OCI-M1 (cell line): ENCODE measurements around the gene MRPS18C.
A peak's percentile ranks its signal among the peaks of the same experiment; 100 is the strongest.
"Not testable (repeated sequence)": the region's sequence is repeated elsewhere in the genome, so short reads cannot be mapped to it uniquely, and the experiment has no call there.

Experiments
- DNase-seq: peaks from one replicate; lab custom pipeline; 2025; lab: John Stamatoyannopoulos, UW

MRPS18C gene

DNA sequence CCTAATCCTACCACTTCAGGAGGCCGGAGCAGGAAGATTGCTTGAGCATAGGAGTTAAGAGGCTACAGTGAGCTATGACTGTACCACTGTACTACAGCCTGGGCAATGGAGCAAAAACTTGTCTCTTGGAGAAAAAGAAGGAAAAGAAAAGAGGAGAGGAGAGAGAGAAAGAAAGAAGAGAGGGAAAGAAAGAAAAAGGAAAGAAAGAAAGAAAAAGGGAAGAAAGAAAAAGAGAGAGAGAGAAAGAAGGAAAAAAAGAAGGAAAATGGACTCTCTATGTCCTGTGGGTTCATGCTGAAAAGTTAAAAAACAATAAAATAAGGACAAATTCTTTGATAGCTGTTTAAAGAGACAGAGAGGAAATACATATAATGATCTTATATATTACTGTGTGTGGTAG is 42.3 kb downstream of the MRPS18C start:
- no peak for DNase-seq

DNA sequence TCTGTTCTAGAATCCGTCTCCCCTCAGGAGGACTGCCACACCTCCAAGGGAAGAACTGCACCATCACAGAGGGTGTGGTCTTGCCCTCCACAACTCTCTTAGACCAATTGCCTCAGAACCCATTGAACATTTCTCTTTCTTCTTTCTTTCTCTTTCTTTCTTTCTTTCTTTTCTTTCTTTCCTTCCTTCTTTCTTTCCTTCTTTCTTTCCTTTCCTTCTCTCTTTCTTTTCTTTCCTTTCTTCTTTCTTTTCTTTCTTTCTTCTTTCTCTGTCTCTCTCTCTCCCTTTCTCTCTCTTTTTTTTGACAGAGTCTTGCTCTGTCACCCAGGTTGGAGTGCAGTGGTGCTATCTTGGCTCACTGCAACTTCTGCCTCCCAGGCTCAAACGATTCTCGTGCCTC is 45.8 kb downstream of the MRPS18C start:
- DNase-seq = not testable (repeated sequence)

- DNase-seq = no peak
Measured at GRCh38 chr4:83503974-83504373, 48.1 kb downstream of the MRPS18C start.

DNA sequence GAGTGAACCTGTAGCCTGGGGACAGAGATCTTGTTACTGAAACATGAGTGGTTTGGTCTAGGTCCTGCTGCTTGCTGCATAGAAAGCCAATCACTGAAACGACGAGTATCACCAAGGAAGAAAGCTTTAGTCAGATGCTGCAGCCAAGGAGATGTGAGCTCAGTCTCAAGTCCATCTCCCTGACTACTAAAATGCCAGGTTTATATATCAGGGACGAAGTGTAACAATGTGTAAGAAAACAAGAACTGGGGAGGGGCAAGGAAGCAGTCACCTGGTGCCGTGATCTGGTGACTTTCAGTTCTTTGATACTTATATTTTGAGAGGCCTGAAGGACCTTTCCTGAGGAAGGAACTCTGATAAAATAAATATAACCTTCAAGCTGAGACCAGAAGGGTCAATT is 48.6 kb downstream of the MRPS18C start:
- DNase-seq = no peak

GRCh38 chr4:83504996-83505395 is 49.1 kb downstream of the MRPS18C start:
- no peak for DNase-seq

- DNase-seq = peak; percentile 88
Measured at GRCh38 chr4:83509156-83509585, 53.3 kb downstream of the MRPS18C start.

DNA sequence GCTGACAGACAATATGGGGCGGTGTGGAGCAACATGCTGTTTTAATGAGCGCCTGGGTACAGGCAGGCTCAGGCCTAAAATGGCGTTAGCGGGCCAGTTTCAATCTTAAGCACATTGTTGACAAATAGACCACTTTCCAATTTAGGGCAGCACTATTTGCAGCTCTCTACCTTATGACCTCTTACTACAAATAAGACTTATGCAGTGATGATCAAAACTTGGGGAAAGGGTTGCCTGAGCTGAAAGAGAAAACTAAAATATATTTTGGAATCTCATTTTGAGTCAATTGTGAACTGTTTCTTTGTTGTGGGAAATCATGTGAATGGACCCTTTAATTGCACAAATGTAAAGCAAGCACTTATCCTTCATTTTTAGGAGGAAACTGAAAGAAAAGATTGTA is 54.6 kb downstream of the MRPS18C start:
- DNase-seq = no peak
